IPS-18a (cell line): Measurements from ENCODE around the gene POLR2H.

Experiments used
- H3K27ac ChIP-seq: one replicate; pipeline ENCODE4 v1.5.1; 2013; ENCODE audit warnings: low read length
- H3K27me3 ChIP-seq: one replicate; pipeline ENCODE4 v1.6.1; 2013; ENCODE audit warnings: mild to moderate bottlenecking, low read length; ENCODE audit not compliant: control insufficient read depth, insufficient read depth
- H3K36me3 ChIP-seq: one replicate; pipeline ENCODE4 v1.6.1; 2013; ENCODE audit warnings: low read depth, low read length; ENCODE audit not compliant: control insufficient read depth
- H3K4me1 ChIP-seq: one replicate; pipeline ENCODE4 v1.6.1; 2013; ENCODE audit warnings: low read depth, low read length; ENCODE audit not compliant: control insufficient read depth
- H3K4me3 ChIP-seq: one replicate; pipeline ENCODE4 v1.5.1; 2013; ENCODE audit warnings: low read length
- H3K9ac ChIP-seq: one replicate; pipeline ENCODE4 v1.6.1; 2013; ENCODE audit warnings: mild to moderate bottlenecking, low read length, moderate library complexity
- H3K9me3 ChIP-seq: one replicate; pipeline ENCODE4 v1.6.1; 2013; ENCODE audit warnings: low read depth, low read length; ENCODE audit not compliant: control insufficient read depth

The POLR2H gene

GRCh38 chr3:184346480-184347190 lies 14.9 kb upstream of the POLR2H start:
- H3K4me1 ChIP-seq, result peaks cover 4% of the 10 kb centered on the region
- no peak overlapping the region for H3K9ac ChIP-seq
- no peak overlapping the region for H3K4me3 ChIP-seq
- H3K27me3 ChIP-seq, result no peaks in the 10 kb centered on the region
- H3K9me3 ChIP-seq, result no peaks in the 10 kb centered on the region
- no peak overlapping the region for H3K27ac ChIP-seq
- peaks cover 7% of the 10 kb centered on the region for H3K36me3 ChIP-seq

DNA sequence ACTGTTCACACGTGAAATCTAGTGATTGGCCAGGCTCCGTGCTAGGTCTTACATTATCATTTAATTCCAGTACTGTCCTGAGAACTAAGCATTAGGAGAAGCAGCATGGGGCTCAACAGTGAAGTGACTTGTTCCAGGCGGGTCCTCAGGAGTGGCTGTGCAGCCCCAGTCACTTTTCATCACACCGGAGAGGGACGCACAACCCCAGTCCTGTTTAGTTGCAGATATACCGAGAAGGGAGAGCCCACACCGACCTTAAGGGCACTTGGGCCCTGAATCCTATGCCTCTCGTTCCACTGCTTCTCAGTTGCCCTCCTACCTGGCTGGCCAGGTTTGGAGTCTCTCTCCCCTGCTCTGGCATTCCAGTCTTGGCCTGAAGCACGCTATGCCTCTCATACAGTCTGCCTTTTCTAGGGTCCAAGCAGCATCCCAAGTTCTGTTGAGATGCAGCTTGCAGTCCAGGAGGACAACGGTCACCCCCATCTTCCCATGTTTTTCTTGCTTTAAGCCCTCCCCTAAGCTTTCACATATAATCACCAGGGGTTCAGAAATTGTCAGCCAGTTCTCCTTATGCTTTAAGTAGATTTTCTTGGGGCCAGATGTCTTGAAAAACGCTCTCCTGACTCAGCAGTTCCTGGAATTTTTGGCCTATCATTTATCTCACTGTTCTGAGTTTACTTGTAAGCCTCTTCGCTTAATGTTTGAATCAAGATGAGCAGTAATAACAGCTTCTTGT lies 14.0 kb upstream of the POLR2H start:
- Histone ChIP-seq H3K27ac (no peak overlapping the region), H3K4me3 (no peak overlapping the region), H3K9ac (no peak overlapping the region), H3K4me1 (peaks cover 4% of the 10 kb centered on the region), H3K27me3 (no peaks in the 10 kb centered on the region), H3K9me3 (no peaks in the 10 kb centered on the region), H3K36me3 (peaks cover 6% of the 10 kb centered on the region)

DNA sequence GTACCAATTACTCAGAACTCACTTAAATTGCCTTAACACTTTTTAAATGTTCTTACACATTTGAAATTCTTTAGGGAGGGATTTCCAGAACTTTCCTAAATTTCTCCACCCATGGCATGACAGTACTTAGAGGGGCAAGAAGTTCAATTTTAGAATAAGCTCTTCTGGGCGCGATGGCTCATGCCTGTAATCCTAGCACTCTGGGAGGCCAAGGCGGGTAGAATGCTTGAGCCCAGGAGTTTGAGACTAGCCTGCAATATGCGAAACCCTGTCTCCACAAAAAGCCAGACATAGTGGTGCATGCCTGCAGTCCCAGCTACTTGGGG lies 13.5 kb upstream of the POLR2H start:
- H3K9ac ChIP-seq, result no peak overlapping the region
- H3K9me3 ChIP-seq, result no peaks in the 10 kb centered on the region
- no peak overlapping the region for H3K4me3 ChIP-seq
- H3K4me1 ChIP-seq, result peaks cover 4% of the 10 kb centered on the region
- H3K27me3 ChIP-seq, result no peaks in the 10 kb centered on the region
- H3K27ac ChIP-seq, result no peak overlapping the region
- H3K36me3 ChIP-seq, result peaks cover 5% of the 10 kb centered on the region

- Histone ChIP-seq H3K27me3 (no peaks in the 10 kb centered on the region), H3K36me3 (peaks cover 5% of the 10 kb centered on the region), H3K27ac (no peak overlapping the region), H3K4me1 (peaks cover 4% of the 10 kb centered on the region), H3K9me3 (no peaks in the 10 kb centered on the region), H3K4me3 (no peak overlapping the region), H3K9ac (no peak overlapping the region)
Observed at GRCh38 chr3:184349563-184350470, 11.7 kb upstream of the POLR2H start.

DNA sequence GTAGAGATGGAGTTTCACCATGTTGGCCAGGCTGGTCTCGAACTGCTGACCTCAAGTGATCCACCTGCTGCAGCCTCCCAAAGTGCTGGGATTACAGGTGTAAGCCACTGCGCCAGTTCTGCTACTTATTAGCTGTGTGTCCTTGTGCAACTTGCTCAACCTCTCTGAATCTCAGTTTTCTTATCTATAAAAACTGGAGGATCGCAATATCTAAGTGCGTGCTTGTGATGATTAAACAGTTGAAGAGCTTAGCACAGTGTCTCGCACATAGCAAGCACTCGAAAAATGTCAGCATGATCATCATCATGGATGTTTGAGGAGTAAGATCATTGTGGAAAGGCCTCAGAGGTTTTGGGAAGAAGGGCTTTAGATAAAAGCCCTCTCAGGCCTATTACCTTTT lies 10.9 kb upstream of the POLR2H start:
- no peak overlapping the region for H3K4me3 ChIP-seq
- H3K9me3 ChIP-seq, result no peaks in the 10 kb centered on the region
- no peaks in the 10 kb centered on the region for H3K27me3 ChIP-seq
- H3K9ac ChIP-seq, result no peak overlapping the region
- no peak overlapping the region for H3K27ac ChIP-seq
- H3K36me3 ChIP-seq, result peaks cover 12% of the 10 kb centered on the region
- no peaks in the 10 kb centered on the region for H3K4me1 ChIP-seq

DNA sequence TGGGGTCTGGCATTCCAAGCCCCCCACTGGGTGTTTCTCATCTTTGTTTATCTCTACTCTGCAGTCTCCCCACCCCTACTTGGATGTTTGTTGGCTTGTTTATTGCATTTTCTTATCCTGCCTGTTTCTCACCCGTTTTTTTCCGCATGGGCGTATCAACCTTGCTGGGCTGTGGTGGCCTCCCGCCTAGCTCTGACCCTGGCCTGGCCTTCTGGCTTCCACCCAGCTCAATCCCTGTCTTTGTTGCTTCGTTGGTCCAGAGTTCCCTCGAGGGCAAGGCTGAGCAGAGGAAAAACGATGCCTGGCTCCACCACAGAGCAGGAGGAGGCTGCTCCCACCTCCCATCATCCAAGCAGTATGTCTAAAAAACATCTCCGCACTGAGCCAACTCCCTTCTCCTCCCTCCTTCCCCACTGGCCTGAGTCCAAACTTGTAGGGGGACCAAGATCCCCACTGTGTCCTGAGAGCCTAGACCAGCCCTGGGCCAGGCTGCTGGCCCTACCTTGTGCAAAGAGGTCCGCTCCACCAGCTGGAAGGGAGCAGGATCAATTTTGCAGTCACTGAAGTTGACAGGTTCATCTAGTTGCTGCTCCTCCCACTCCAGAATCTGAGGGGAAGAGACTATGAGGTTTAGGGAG lies 9.9 kb upstream of the POLR2H start:
- Histone ChIP-seq H3K4me1 (no peaks in the 10 kb centered on the region), H3K27me3 (no peaks in the 10 kb centered on the region), H3K9me3 (no peaks in the 10 kb centered on the region), H3K9ac (no peak overlapping the region), H3K36me3 (peaks cover 20% of the 10 kb centered on the region), H3K4me3 (no peak overlapping the region), H3K27ac (no peak overlapping the region)

- Histone ChIP-seq H3K36me3 (peaks cover 25% of the 10 kb centered on the region), H3K4me3 (no peak overlapping the region), H3K9ac (no peak overlapping the region), H3K4me1 (no peaks in the 10 kb centered on the region), H3K27ac (no peak overlapping the region), H3K9me3 (no peaks in the 10 kb centered on the region), H3K27me3 (no peaks in the 10 kb centered on the region)
Observed at GRCh38 chr3:184352149-184352785, 9.2 kb upstream of the POLR2H start.

GRCh38 chr3:184352897-184353545 lies 8.5 kb upstream of the POLR2H start:
- H3K27ac ChIP-seq, result no peak overlapping the region
- H3K27me3 ChIP-seq, result no peaks in the 10 kb centered on the region
- H3K9ac ChIP-seq, result no peak overlapping the region
- H3K36me3 ChIP-seq, result peaks cover 28% of the 10 kb centered on the region
- H3K4me1 ChIP-seq, result no peaks in the 10 kb centered on the region
- no peak overlapping the region for H3K4me3 ChIP-seq
- H3K9me3 ChIP-seq, result no peaks in the 10 kb centered on the region

DNA sequence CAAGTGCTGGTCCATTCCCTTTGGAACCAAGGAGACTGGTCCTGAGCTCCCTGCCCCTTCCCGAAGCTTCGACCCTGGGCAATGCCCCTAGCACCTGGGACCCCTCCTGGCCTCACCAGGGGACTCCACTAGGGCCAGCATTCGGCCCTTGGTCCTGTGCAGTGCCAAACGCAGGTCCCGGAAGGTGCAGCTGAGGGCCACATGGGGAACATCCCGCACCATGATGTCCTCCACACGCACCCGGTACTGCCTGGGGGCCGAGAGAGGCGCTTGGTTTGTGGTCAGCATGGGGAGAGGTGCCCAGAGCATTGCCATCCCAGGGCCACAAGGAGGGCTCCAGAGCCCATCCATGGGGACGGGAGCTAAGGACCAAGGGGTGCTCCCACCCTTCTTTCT lies 8.0 kb upstream of the POLR2H start:
- Histone ChIP-seq H3K36me3 (peaks cover 31% of the 10 kb centered on the region), H3K4me1 (no peaks in the 10 kb centered on the region), H3K4me3 (no peak overlapping the region), H3K27ac (no peak overlapping the region), H3K9me3 (no peaks in the 10 kb centered on the region), H3K9ac (no peak overlapping the region), H3K27me3 (no peaks in the 10 kb centered on the region)

- Histone ChIP-seq H3K4me3 (no peak overlapping the region), H3K4me1 (no peaks in the 10 kb centered on the region), H3K27ac (no peak overlapping the region), H3K9ac (no peak overlapping the region), H3K9me3 (no peaks in the 10 kb centered on the region), H3K27me3 (no peaks in the 10 kb centered on the region), H3K36me3 (peaks cover 31% of the 10 kb centered on the region)
Observed at GRCh38 chr3:184354121-184354728, 7.3 kb upstream of the POLR2H start.
